DLD1 (cell line): ENCODE measurements around the gene MSI2.

Source experiments
- in situ Hi-C: cut with HindIII; loops from 2 replicates; pipeline ENCODE4 v1.10.0; 2017; ENCODE audit warnings: low sequenced_read_pairs

MSI2 gene

DNA sequence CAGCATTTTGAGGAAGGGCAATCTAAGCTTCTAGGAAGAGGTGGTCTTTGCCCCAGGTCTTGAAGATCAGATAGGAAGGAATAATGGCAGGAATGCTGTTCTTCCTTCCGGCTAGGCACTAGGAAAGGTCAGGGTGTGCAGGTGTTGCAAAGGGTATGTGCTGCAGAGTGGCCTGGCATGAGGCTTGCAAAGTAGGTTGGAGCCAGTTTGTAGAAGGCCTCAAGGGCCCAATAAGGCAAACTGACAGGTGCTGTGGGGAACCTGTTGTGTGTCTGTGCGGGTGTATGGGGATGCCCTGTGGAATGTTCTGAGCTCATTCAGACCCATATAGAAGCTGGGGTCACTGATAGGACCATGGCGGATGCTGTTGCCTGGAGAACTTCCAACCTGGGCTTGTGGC lies 12.7 kb downstream of the MSI2 start:
- in situ Hi-C loops: no loop called here

DNA sequence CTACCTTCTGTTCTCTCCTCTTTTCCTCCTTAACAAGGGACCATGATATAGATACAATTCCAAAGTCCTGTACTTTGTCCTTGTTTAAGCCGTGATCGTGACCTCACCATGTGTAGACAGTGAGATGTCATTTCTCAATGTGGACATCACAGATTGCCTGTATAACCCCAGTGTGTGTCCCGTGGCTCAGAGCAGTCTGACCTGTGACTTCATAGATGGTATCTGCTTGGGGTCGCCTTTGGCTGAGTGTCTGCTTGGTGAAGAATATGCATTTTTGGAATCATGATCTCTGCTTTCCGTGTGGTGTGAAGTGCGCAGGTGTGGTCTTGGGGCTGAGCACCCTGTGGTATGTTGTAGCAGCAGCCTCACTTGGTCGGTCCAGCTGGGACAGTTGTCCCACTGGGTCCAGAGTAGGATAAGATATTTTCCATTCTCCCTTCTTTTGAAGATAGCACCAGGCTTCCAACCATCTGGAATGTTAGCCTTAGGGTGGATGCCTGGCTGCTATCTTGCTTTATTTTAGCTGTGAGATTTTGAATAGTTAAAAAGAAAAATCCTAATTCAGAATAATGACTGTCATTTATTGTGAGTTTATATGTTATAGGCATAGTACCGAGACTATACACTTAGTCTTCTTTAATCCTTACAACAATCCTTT lies 13.4 kb downstream of the MSI2 start:
- in situ Hi-C loops: no loop called here

DNA sequence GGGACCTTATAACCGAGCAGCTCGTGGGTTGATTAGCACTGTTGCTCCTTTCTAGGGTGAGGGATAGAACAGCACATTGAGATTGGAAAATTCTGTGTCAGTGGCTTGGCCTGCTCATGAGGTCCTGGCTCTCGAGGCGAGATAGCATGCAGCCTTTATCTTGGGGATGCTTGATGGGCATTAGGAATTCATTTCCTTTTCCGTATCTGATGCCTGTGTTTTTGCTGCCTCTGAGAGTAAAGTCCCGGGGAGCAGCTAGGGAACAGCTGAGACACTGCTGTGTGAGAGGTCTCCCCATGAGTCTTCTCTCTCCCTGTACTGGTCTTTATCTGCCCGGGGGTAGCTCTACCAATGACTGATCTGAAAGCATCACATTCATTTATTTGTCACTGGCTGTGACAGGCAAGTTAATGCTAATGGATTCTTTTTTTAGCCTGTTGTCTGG lies 14.5 kb downstream of the MSI2 start:
- in situ Hi-C loops: no loop called here

DNA sequence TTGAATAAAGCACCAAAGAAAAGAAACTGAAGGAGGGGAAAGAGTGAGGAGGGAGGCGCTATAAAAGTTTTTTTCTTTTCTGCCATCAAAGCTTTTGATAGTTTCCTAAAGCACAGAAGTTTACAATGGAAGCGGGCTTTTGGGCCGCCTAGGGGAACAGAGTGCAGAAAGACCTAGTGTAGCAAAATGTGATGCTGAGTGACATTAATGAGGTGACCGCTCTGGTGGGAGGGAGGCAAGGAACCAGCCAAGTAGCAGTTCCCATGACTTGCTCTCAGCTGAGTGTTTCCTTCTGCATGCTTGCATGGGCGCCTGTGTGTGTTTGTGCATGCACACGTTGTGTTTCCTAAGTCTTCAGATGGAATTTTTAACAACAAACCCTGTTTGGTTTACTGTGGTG lies 15.5 kb downstream of the MSI2 start:
- in situ Hi-C loops: no loop called here

DNA sequence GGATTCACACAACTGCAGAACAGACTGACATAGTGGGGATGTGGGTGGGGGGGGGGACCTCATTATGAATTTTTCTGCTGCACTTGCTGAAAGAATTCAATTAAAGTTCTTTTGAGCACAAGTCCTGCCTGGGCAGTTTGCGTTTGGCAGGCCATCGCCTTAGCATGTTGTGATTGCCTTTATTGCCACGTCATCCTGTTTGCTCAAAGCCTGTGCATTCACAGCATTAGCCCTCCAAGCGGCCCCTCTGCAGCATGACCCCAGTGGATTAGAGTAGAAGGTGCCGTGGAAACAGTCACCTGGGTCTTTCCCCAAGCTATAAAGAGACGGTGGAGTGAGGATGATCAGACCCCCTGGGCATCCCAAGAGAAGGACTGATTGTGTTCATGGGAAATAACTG lies 17.2 kb downstream of the MSI2 start:
- in situ Hi-C loops: no loop called here

DNA sequence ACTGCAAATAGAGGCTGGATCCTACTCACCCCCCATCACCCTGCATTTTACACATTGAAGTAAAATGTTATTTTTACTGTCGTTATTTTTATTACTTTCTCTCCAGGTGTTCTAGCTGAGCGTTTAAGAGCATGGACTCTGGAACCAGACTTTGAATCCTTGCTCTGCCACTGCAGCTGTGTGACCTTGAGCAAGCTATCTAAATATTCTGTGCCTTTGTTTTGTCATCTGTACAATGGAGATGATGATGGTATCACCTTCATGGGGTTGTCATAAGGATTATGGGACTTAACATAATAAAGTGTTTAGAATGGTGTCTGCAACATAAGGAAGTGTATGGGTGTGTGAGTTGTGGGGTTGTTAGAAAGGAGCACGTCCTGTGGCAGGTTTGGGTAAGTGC lies 17.8 kb downstream of the MSI2 start:
- in situ Hi-C loops: no loop called here

DNA sequence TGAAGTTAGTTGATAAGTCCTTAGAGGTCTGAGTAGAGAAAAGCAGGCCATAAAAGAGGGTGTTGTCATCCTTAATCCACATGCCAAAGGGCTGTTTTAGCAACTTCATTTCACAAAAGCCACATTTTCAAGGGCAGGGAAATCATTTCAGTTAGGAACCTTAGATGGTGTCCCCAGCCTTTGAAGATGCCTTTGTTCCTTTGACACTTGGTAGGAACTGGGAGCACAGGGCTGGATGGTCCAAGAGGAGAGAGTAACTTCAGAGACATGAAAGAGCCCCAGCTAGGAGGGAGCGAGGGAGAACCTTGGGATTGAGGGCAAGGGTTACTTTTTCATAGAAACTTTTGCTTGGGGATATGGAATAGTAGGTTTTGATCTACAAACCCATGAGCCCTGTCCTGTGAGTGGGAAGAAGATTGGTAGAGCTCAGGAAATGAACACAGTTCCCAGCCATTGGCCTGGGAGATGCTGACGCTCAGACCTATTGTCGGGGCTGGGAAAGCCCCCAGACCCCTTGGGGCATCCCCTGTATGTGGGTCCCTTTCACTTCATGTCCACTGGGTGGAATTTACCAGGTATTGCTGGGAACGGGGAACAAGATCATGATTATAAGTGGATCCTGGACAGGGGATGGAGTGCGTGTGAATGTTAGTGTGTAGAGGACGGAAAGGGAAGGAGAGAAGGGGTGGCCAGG lies 18.9 kb downstream of the MSI2 start:
- in situ Hi-C loops: no loop called here

DNA sequence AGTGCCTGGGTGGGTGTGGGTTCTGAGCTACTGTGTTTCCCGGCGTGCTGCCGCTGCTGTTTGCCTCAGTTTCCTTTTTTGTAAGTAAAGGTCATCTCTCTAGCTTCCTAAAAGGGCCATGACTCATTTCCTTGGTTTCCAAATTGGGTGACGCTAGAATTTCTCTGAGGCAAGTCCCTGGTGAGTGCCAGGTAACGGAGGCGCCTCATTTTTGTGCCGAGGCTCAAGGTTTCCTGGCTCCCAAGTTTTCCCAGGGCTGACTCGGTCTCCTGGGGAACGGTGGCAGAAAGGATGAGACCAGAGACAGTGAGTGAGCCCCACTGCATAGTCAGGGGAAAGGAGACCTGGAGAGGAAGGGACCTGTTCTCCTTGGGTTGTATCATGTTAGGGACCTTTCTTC lies 20.3 kb downstream of the MSI2 start:
- in situ Hi-C loops: no loop called here

DNA sequence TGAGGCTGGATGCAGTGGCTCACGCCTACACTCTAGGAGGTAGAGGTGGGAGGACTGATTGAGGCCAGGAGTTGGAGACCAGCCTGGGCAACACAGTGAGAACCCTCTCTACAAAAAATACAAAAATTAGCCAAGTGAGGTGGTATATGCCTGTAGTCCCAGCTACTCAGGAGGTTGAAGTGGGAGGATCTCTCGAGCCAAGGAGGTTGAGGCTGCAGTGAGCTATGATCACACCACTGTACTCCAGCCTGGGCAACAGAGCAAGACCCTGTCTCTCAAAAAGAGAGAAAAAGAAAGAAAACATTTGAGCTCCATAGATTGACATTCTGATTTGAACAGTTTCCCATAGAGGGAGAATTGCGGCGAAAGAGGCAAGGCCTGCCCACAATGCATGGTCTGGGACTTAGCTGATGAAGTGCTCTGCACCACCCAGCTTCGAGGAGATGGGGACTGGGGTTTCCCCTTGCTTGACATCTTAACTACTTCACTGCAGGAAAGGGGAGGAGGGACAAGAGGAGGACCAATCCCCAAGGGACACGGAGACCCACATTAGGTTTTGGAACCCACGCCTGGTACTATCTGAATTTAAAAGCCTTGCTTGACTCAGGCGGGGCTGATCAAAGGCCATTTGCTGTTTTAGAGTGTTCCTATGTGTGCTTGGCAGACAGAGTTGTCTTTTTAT lies 21.7 kb downstream of the MSI2 start:
- in situ Hi-C loops: no loop called here

DNA sequence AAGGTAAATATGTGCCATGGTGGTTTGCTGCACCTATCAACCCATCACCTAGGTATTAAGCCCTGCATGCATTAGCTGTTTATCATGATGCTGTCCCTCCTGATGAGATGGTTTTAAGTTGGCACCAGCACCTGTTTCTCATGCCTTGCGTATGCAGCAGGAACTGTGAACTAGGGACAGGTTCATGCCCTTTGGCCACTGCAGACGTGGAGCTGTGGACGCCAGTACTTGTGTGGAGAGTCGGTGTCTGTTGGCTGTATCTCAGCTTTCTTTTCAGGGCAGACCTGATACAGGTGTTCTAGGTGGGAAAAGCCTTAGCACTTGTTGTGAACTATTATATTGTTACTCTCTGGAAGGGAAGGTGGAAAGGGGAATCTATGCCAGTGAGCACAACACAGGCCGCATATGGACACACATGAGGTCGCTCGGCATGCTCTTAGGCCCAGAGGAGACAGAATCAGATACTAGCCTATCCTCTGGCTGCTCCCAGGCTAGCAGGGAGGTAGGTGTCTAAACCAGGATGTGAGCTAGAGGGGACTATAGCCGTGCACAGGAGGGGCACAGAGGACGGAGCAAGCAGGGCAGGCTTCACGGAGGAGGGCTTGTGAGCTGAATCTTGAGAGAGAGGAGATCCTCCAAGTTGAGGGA lies 22.5 kb downstream of the MSI2 start:
- in situ Hi-C loops: no loop called here

DNA sequence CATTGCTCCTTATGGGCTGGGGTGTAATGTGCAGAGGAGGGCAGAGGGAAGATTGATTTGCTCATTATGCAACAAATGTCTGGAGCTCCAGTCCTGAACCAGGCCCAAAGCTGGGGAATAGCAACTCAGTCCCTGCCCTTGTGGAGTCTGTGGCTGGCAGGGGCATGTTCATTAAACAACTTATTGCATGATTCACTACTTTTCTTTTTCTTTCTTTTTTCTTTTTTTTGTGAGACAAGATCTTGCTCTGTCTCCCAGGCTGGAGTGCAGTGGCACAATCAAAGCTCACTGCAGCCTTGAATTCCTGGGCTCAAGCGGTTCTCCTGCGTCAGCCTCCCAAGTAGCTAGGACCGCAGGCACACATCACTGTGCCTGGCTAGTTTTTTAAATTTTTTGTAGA lies 23.1 kb downstream of the MSI2 start:
- in situ Hi-C loops: no loop called here

DNA sequence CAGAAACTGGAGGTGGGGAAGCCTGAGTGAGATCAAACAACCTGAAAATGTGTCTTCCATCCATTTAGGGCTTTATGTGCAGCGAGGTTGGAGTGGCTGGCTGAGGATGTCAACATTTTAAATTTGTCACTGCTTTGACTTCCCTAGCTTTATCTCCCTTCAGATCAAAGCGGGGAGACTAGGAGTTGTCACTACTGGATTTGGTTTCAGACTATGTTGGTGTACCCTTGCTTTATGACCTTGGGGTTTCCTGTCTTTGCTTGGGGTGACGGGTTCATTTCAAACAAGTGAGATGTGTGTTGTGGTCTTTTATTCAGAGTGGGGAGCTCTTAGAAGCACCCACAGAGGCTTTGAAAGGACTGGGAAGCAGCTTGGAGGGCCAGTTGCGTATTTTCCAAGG lies 25.6 kb downstream of the MSI2 start:
- in situ Hi-C loops: no loop called here

DNA sequence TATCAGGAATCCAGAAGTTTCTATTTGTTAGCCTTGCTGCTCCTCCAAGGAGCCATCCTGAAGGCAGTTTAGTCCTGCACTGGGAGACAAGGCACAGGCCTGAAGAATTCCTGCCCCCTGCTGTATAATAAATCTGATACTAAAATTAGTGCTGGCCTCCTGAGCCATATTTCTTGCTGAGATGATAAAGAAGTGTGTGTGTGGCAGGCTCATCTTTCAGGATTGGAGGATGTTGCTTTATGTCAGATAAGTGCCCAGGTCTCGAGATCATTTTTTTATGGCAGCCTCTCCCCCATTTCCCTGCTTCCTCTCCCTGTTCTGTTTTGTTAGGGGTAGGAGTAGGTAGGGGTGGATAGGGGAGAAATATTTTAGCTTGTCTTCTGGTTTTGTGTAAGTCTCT lies 26.0 kb downstream of the MSI2 start:
- in situ Hi-C loops: no loop called here

DNA sequence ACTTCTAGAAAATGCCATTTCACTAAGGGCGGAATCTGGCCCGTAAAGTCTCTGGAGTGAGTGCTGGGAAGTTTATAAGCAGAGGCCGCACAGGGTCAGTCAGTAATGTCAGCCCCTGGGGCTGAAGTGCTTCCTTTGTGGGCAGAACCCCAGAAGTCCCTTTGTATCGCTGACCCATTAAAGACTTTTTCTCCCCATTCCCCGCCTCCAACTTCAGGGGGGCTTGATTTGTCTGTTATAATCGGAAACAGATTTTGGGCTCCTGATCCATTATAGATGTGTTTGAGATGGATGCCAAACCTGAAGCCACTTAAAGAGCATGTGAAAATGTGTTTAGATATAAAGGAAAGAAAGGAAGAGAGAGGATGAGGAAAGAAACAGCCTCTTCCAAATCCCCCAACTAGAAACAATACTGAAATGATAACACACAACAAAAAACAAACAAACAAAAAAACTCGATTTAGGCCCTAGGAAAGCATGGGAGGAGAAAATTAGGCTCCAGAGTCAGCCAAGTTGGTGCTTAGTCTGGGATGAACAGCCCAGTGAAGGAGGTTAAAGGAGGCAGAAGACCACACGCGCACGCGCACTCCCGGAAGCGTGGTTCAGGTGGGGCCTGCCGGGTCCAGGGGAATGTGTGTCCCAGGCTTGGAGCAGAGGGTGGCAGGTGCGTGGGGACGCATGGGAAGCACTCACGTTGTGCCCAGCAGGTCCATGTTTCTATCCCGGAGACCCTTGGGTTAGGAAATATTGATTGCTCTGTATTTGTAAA lies 27.1 kb downstream of the MSI2 start:
- in situ Hi-C loops: no loop called here

DNA sequence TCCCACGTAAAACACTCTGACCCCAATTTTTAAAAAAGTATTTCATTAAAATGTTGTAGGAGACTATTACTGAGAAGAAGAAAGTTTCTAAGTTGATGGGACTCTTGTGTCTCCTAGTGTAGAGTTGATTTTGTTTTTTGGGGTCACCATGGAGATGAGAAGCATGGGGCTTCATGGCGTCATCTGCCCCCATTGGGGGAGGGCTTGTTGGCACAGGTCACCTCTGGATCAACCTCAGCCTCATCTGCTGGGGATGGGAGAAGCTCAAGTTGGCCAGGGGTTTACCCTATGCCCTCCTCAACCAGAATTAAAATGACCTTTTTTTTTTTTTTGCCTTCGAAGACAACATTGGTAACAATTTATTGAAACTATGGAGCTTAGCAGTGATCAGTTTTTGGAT lies 28.3 kb downstream of the MSI2 start:
- in situ Hi-C loops: no loop called here

DNA sequence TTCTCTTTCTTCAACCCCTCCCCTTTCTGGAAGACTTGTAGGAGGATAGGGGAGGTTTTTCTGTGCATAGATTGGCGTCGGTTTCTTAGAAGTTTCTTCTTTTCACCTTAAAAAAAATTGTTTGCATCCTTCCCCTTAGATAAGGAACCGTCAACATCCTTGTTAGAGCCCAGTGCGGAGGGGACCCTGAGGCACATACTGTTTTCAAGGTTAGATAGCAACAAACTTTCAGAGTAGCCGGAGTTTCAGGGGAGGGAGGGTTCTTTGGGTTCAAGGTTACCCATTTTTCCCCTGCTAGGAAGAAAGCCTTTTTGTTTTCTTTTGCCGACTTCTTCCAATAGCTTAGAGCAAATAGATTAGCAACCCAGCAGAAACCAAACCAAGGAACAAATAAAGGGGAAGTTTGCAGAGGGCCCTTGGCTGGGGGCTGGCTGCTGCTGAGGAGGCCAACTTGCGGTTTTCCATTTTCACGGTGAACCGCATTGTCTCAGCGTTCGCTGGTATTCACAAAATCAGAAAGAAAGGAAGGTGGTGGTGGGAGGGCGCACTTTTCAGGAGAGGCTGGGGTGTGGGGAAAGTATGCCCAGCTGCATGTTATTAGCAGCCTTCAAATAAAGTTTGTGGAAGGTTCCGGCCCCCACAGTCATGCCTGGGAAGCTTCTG lies 28.8 kb downstream of the MSI2 start:
- in situ Hi-C loops: no loop called here

DNA sequence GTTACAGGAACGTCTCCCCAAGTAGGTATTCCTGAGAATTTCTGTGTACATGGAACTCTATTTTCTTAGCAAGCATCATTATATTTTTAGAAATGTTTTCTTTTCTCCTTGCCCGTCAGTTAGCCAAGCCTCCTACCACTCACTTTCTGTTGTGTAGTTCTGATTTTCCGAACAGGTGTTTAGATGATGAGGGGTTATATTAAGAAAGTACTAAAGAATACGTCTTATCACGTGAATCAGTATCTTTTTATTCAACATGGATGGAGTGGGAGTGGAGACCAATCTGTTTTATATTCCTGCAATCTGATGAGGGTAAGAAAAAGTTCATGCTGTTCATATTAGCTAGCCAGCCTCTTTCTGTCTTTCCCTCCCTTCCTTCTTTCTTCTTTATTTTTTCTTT lies 29.4 kb downstream of the MSI2 start:
- in situ Hi-C loops: no loop called here

DNA sequence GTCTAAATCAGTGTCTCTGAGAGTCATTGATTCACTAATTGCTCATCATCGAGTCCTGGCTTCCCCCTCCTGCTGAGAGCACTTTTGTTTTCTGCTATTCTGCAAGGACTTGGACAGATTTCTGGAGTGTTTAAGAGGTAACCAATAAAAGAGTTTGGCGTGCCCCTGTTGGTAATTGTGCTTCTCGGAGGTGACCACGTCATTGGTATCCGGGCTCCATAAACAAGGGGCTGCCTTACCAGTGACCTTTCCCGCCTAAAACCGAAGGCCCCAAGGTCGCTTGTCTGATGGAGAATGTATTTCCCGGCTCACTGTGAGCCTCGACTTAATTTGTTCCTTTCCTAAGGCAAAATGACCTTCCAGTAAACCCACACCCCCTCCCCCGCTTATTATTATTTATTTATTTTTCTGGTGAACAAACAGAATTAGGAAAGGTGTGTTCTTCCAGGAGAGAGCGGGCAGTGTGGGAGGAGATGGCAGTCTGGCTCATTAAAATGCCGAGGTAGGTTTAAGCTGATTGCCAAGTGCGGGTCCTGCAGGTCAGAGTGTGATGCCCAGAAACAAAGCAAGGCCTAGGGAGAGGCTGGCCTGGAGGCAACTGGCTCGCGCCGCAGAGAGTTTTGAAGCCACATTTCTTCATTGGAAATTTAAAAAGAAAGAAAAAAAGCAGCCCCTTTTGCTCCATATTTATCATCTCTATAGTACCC lies 30.2 kb downstream of the MSI2 start:
- in situ Hi-C loops: no loop called here

DNA sequence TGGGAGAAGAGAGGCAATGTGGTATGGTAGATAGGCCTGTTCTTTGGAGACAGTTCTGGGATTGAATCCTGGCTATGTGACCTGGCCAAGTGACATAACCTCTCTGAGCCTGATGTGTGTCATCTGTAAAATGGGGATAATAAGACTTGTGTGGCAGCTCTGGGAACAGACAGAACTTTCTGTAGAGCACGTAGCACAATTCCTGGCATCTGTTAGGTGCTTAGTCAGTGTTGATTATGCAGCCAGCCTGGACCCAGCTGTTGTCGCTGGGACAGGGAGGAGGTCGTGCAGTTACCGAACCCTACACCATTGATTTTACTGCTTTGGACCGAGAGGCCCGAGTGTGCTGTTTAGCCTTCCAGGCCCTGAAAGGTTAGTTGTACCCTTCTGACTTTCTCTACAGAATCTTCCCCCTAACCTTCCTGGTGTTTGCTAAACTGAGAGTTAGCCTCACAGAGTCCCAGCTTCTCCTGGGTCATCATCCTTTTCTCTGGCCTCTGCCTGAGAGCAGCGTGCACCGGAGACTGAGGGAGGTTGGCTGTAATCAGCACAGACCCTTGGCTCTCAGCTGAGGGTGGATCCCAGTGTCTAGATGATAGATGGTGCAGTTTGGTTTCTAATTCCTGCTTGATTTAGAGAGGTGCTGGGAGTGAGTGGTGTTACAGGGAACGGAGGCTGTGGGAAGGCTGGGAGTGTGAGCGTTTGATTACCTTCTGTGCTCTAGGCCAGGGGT lies 31.9 kb downstream of the MSI2 start:
- in situ Hi-C loops: no loop called here
